ENCODE data around the gene NKRF. TPM values are rescaled to one million over a fixed set of nuclear protein-coding genes. Genes with fewer than 3 reads are reported as not detected.
"Not testable (repeated sequence)": the region's sequence is repeated elsewhere in the genome, so short reads cannot be mapped to it uniquely, and the experiment has no call there.

The NKRF gene
- total RNA-seq, 4 donors from 2014 or later = 8.9 to 16.6 (median 10.4) TPM

GRCh38 chrX:119647089-119647488 is 40.9 kb upstream of the NKRF start:
- H3K4me3 ChIP-seq (ENCODE audit: low read depth, poor library complexity, severe bottlenecking) = no peak overlapping the region
- WGBS, 2 donors = 75% methylated on average over 2 of the region's 2 CpGs
- TF ChIP-seq CTCF (IDR thresholded peaks at IDR 0.05) = no peak
- intact Hi-C loops (cut with DNase I; ENCODE audit: low total_unique reads) = no loop called here
- DNase-seq (ENCODE audit: low spot score in 2 of 2) = no peak

DNA sequence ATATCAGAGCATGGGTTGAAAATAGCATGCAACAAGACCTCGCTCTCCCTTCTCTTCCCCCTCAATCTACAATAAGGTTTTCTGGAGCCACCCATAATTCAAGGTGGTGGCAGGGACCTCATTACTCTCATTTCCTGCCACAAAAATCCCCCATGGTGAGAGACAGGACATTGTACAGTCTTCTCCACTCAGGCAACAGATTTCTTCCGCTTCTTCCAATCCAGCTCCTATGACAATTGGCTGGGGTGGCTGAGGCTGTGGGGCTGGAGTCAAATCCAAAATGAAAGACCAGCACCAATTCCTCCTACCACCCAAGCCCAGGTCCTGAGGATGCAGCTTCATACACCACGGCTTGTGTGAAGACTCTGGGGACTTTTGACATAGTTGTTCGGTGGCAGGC is 40.3 kb upstream of the NKRF start:
- no peak for DNase-seq (ENCODE audit: low spot score in 2 of 2)
- intact Hi-C loops (cut with DNase I; ENCODE audit: low total_unique reads) = no loop called here
- TF ChIP-seq POLR2A (IDR thresholded peaks at IDR 0.05) (no peak), CTCF (IDR thresholded peaks at IDR 0.05) (no peak)
- H3K4me3 ChIP-seq (ENCODE audit: low read depth, poor library complexity, severe bottlenecking) = no peak overlapping the region
- WGBS, 2 donors = 87 to 90% methylated on average over 4 of the region's 4 CpGs

- intact Hi-C loops (cut with DNase I; ENCODE audit: low total_unique reads) = no loop called here
- DNase-seq (ENCODE audit: low spot score in 2 of 2) = no peak
- TF ChIP-seq POLR2A (IDR thresholded peaks at IDR 0.05) (no peak), CTCF (IDR thresholded peaks at IDR 0.05) (no peak)
- H3K4me3 ChIP-seq (ENCODE audit: low read depth, poor library complexity, severe bottlenecking) = no peak overlapping the region
- WGBS, 2 donors = 79 to 81% methylated on average over 6 to 8 of the region's 8 CpGs
Measured at GRCh38 chrX:119643696-119644095, 37.5 kb upstream of the NKRF start.

GRCh38 chrX:119640731-119641170 is 34.5 kb upstream of the NKRF start:
- 76 to 87% methylated on average over 5 of the region's 5 CpGs for WGBS, 2 donors
- TF ChIP-seq POLR2A (IDR thresholded peaks at IDR 0.05) (no peak), CTCF (IDR thresholded peaks at IDR 0.05) (no peak)
- intact Hi-C loops (cut with DNase I; ENCODE audit: low total_unique reads) = no loop called here
- no peak overlapping the region for H3K4me3 ChIP-seq (ENCODE audit: low read depth, poor library complexity, severe bottlenecking)
- DNase-seq (ENCODE audit: low spot score in 2 of 2) = no peak

- WGBS, 2 donors = 74 to 88% methylated on average over 10 of the region's 10 CpGs
- no peak for TF ChIP-seq POLR2A (IDR thresholded peaks at IDR 0.05)
- no peak for TF ChIP-seq CTCF (IDR thresholded peaks at IDR 0.05)
- no peak for DNase-seq (ENCODE audit: low spot score in 2 of 2)
- no peak overlapping the region for H3K4me3 ChIP-seq (ENCODE audit: low read depth, poor library complexity, severe bottlenecking)
- intact Hi-C loops (cut with DNase I; ENCODE audit: low total_unique reads) = no loop called here
Measured at GRCh38 chrX:119638725-119639471, 32.7 kb upstream of the NKRF start.

DNA sequence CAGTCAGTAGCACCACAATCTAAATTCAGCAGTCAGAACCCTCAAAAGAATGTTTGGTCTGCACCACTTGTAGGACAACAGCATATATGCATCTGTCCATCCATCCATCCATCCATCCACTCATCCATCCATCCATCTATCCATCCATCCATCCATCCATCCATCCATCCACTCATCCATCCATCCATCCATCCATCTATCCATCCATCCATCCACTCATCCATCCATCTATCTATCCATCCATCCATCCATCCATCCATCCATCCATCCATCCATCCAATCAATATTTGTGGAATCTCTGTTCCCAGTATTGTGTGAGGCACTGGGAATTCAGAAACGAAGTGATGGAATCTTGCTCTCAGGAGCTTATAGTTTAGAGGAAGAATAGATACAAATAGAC is 31.2 kb upstream of the NKRF start:
- DNase-seq (ENCODE audit: low spot score in 2 of 2); H3K4me3 ChIP-seq (ENCODE audit: low read depth, poor library complexity, severe bottlenecking); intact Hi-C loops (cut with DNase I; ENCODE audit: low total_unique reads): not testable (repeated sequence)
- WGBS, 2 donors = 57 to 83% methylated on average over 1 of the region's 1 CpG
